SK-N-MC (cell line): ENCODE data around the gene SOD2.
A peak's percentile ranks its signal among the peaks of the same experiment; 100 is the strongest.
"Not testable (repeated sequence)": the region's sequence is repeated elsewhere in the genome, so short reads cannot be mapped to it uniquely, and the experiment has no call there.

Source experiments
- DNase-seq: peaks from one replicate; pipeline ENCODE4 v3.0.0-alpha.2; 2011; ENCODE audit warnings: low read depth, low spot score
- H3K27ac ChIP-seq: fragments of 200-600 bp; sonication (generic); 2 replicates; pipeline ENCODE4 v1.5.1; 2016; ENCODE audit warnings: mixed run types
- H3K36me3 ChIP-seq: fragments of 200-600 bp; sonication (generic); 2 replicates; pipeline ENCODE4 v1.6.1; 2017; ENCODE audit warnings: antibody characterized with exemption, low read length, mixed read lengths; ENCODE audit not compliant: insufficient read depth
- H3K4me3 ChIP-seq: fragments of 200-600 bp; sonication (generic); 2 replicates; pipeline ENCODE4 v1.5.1; 2016
- H3K9ac ChIP-seq: fragments of 200-600 bp; sonication (generic); 2 replicates; pipeline ENCODE4 v1.8.0; 2017; ENCODE audit warnings: mixed run types, mixed read lengths; ENCODE audit not compliant: insufficient read length
- H3K9me3 ChIP-seq: fragments of 200-600 bp; sonication (generic); 2 replicates; pipeline ENCODE4 v1.6.1; 2017; ENCODE audit warnings: low read depth, mild to moderate bottlenecking, antibody characterized with exemption, low read length, moderate library complexity, mixed read lengths
- EZH2 ChIP-seq: fragments of 200-600 bp; sonication (generic); IDR thresholded peaks from one replicate; pipeline ENCODE4 v1.6.1; 2017; ENCODE audit warnings: antibody characterized with exemption
- FOXP2 ChIP-seq: optimal IDR thresholded peaks from 2 replicates; pipeline ENCODE3; 2011; ENCODE audit warnings: mild to moderate bottlenecking, moderate library complexity; ENCODE audit not compliant: insufficient read depth; ENCODE audit errors: extremely low read length, control extremely low read depth
- POLR2AphosphoS5 ChIP-seq: IDR thresholded peaks from 2 replicates; pipeline ENCODE4 v1.6.1; 2012; ENCODE audit warnings: mild to moderate bottlenecking, low read depth, low read length, borderline replicate concordance

The SOD2 gene

GRCh38 chr6:159693128-159693893, at the start of gene SOD2:
SOD2 (minus strand) TSS chr6:159693241; CDS start chr6:159693167, 74 bp downstream.
- TF ChIP-seq FOXP2, result no peak
- peak; percentile 89 for TF ChIP-seq POLR2AphosphoS5
- Histone ChIP-seq H3K4me3 (peak within 1 kb of the TSS; percentile 96), H3K27ac (peak within 1 kb of the TSS; percentile 79), H3K36me3 (peaks cover 12% of the 10 kb centered on the region; the same call in 1 of the 2 replicates), H3K9me3 (no peaks in the 10 kb centered on the region), H3K9ac (peak within 1 kb of the TSS; percentile 90)
- DNase-seq, result no peak

GRCh38 chr6:159742165-159742564, 49.1 kb upstream of the SOD2 start:
- TF ChIP-seq EZH2 (no peak), POLR2AphosphoS5 (no peak), FOXP2 (no peak)
- Histone ChIP-seq H3K9ac (no peak overlapping the region), H3K4me3 (no peak overlapping the region), H3K36me3 (peaks cover 95% of the 10 kb centered on the region), H3K27ac (no peak overlapping the region), H3K9me3 (no peaks in the 10 kb centered on the region)
- DNase-seq, result no peak

- H3K36me3 ChIP-seq, result peaks cover 66% of the 10 kb centered on the region
These were observed 46.3 kb upstream of the SOD2 start for GRCh38 chr6:159739341-159739740.

GRCh38 chr6:159736908-159737307, 43.9 kb upstream of the SOD2 start:
- TF ChIP-seq EZH2, result no peak
- no peak for TF ChIP-seq POLR2AphosphoS5
- TF ChIP-seq FOXP2, result no peak
- H3K36me3 ChIP-seq, result peaks cover 56% of the 10 kb centered on the region
- no peaks in the 10 kb centered on the region for H3K9me3 ChIP-seq
- H3K27ac ChIP-seq, result no peak overlapping the region
- no peak overlapping the region for H3K4me3 ChIP-seq
- no peak overlapping the region for H3K9ac ChIP-seq
- DNase-seq, result no peak

More at GRCh38 chr6:159739341-159739740, 46.3 kb upstream of the SOD2 start:
- Histone ChIP-seq H3K4me3 (no peak overlapping the region), H3K9me3 (no peaks in the 10 kb centered on the region), H3K9ac (peak overlapping the region; percentile 2), H3K27ac (no peak overlapping the region)
- TF ChIP-seq POLR2AphosphoS5, result no peak
- TF ChIP-seq FOXP2, result no peak
- TF ChIP-seq EZH2, result no peak
- no peak for DNase-seq

GRCh38 chr6:159733395-159733794, 40.4 kb upstream of the SOD2 start:
- DNase-seq, H3K9ac ChIP-seq, H3K9me3 ChIP-seq, H3K4me3 ChIP-seq, H3K27ac ChIP-seq: not testable (repeated sequence)
- peaks cover 53% of the 10 kb centered on the region for H3K36me3 ChIP-seq

- DNase-seq, H3K9ac ChIP-seq, H3K27ac ChIP-seq, H3K9me3 ChIP-seq, H3K4me3 ChIP-seq: not testable (repeated sequence)
- H3K36me3 ChIP-seq, result peaks cover 46% of the 10 kb centered on the region
These were observed 39.5 kb upstream of the SOD2 start for GRCh38 chr6:159732550-159732949.

- H3K4me3 ChIP-seq, result peak overlapping the region; percentile 93
- H3K9ac ChIP-seq, result no peak overlapping the region
- TF ChIP-seq FOXP2, result no peak
- TF ChIP-seq POLR2AphosphoS5, result no peak
- TF ChIP-seq EZH2, result no peak
- H3K36me3 ChIP-seq, result peaks cover 45% of the 10 kb centered on the region
- no peak for DNase-seq
- no peaks in the 10 kb centered on the region for H3K9me3 ChIP-seq
- H3K27ac ChIP-seq, result no peak overlapping the region
These were observed 37.3 kb upstream of the SOD2 start for GRCh38 chr6:159730332-159730676.

GRCh38 chr6:159729598-159730331, 36.7 kb upstream of the SOD2 start:
- Histone ChIP-seq H3K9ac (peak overlapping the region; percentile 97), H3K4me3 (peak overlapping the region; percentile 93), H3K27ac (no peak overlapping the region), H3K36me3 (peaks cover 45% of the 10 kb centered on the region), H3K9me3 (no peaks in the 10 kb centered on the region)
- TF ChIP-seq EZH2 (no peak), FOXP2 (no peak), POLR2AphosphoS5 (no peak)
- no peak for DNase-seq
